ENCODE data around the gene ACTR8. TPM values are rescaled to one million over a fixed set of nuclear protein-coding genes. Genes with fewer than 3 reads are reported as not detected.

ACTR8 gene
- total RNA-seq, 2 experiments from 2014 or later, result 34.6 to 36.4 TPM

GRCh38 chr3:53842436-53843194 is 39.3 kb downstream of the ACTR8 start:
- CTCF ChIA-PET, result no interaction called here
- POLR2A ChIA-PET, result no interaction called here

DNA sequence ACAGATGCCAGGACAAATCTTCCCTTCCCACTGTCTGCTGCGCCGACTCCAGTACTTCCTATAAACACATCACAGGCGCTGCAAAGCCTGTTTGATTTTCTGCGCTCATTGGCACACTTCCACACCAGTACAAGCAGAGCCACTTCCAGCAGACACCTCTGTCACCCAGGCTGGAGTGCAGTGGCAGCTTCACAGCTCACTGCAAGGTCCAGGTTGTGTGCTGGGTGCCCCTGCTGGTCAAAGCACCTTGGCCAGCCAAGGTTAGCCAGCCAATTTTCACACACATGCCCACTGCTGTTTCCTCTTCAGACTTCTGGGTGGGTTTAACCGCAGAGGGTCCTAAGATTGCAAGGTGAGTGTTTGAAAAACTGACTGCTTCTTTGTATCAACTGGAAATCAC is 40.7 kb downstream of the ACTR8 start:
- ChIA-PET CTCF (no interaction called here), POLR2A (no interaction called here)

DNA sequence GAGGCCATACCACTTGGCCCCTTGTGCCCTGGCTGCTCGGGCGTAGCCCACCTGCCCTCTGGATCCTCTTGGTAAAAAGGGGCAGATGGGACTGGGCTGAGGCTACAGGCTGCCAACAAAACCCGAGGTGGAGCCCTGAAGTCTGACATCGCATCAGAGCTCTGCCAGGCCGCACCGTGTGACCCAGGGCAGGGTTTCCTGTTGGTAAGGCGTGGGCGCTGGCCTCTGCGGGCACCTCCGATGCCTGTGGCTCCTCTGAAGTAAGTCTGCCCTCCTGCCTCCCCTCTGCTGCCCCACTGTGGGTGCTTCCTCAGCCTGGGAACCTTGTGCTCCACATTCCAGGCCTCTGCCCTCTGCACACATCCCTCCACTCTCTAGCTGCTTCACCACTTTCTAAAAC is 44.6 kb downstream of the ACTR8 start:
- POLR2A ChIA-PET, result no interaction called here
- CTCF ChIA-PET, result no interaction called here

DNA sequence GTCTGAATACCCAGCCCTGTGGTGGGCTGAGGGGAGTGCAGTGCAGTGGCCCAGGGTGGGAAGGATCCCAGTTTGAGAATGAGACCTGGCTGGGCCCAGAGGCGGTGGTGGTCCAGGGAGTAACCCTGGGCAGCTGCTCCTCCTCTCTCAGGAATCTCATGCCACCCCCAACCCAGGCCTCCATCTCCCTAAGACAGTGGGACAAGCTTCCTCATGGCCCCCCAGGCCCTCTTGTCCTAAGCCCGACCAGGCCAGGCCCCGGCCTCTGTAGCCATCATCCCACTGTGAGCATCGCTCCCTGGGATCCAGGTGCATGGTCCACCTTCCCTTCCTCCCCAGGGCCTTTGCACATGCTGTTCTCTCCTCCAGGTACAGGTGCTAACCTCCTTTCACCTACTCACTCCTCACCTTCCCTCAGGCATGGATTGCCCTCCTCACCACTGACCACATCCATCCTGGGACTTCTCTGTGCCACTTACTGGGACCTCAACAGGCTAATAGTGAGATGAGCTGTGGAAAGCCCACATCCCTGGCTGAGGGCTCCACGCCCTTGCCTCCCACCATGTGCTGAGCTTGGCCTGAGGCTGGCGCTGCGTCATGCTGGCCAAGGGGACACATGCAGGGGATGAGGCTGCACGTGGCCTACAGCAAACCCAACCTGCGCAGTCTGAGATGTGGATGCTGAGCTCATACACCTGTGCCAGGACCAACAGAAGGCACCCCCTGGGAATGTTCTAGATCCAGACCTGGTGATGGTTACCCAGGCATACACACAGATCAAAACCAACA is 45.7 kb downstream of the ACTR8 start:
- ChIA-PET POLR2A (no interaction called here), CTCF (interaction anchor here (0.6 kb wide), 1 partner anchor 152 kb away, joined by 3 read pairs; no protein-coding TSS in a partner anchor)

- POLR2A ChIA-PET, result no interaction called here
- CTCF ChIA-PET, result no interaction called here
These were observed 46.7 kb downstream of the ACTR8 start for GRCh38 chr3:53835257-53835656.

- ChIA-PET CTCF (no interaction called here), POLR2A (no interaction called here)
These were observed 47.4 kb downstream of the ACTR8 start for GRCh38 chr3:53834429-53835095.

DNA sequence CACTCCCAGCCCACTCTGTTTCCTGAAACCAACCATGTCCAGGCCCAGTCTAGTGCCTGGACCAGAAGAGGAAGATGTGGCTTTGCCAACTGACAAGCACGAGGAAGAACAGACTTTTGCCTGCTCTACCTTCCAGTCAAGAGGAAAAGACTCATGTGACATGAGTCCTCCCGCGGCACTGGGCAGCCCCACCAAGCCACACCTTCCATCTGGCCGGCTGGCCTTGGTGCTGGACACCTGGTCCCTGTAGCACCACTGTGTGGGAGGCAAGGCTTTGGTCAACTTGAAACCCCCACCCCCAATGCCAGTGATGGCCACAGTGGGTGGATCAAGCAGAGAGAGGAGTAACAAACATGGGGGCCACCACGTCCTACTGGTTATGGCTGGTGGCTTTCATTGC is 48.3 kb downstream of the ACTR8 start:
- ChIA-PET CTCF (no interaction called here), POLR2A (no interaction called here)

DNA sequence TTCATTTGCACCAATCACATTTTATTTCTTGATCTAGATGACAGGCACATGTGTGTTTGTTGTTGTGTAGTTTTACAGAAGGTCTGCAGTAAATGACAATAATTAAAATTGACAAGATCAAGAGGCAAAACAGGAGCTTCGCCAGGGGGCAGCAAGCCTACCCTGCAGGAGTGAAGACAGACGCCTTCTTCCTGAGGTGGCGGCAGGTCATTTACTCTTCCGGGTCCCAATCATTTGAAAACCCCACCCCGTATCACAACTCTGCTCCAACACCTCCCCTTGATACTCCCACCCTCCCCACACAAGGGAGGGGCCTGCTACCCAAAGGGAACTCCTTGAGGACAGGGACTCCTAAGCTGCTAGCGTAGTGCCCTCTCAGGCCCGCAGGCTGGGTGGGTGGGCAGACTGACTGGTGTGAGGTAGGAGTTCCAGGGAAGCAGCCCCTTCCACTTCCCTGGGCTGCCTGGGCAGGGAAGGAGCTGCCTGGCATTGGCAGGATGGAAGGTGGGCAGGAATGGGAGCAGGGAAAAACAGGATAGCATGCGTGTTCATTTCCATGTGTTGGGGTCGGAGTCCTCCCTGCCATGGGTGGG is 48.8 kb downstream of the ACTR8 start:
- ChIA-PET POLR2A (no interaction called here), CTCF (no interaction called here)

- POLR2A ChIA-PET, result no interaction called here
These were observed 51.0 kb downstream of the ACTR8 start for GRCh38 chr3:53830944-53831343.

DNA sequence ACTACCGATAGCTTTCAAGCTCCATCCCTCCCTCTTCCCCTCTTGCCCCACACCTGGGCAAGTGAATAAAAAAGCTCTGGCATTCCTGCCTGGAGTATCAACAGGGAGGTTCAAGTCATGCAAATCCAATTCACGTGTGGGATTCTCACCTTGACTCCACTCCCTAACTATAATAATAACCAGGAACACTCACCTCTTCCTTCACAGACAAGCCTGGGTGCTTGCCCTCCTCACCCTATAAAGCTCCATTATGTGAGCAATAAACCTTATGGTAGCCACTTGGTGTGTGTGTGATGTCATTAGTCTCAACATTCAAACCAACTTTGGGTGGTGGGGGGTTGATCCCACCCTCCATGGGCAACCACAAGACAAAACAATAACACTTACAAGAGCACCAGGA is 52.3 kb downstream of the ACTR8 start:
- ChIA-PET POLR2A (no interaction called here), CTCF (no interaction called here)

More at GRCh38 chr3:53830944-53831343, 51.0 kb downstream of the ACTR8 start:
- CTCF ChIA-PET, result no interaction called here

- ChIA-PET POLR2A (no interaction called here), CTCF (no interaction called here)
These were observed 53.4 kb downstream of the ACTR8 start for GRCh38 chr3:53828581-53828980.

- ChIA-PET POLR2A (no interaction called here), CTCF (no interaction called here)
These were observed 55.9 kb downstream of the ACTR8 start for GRCh38 chr3:53826048-53826447.

DNA sequence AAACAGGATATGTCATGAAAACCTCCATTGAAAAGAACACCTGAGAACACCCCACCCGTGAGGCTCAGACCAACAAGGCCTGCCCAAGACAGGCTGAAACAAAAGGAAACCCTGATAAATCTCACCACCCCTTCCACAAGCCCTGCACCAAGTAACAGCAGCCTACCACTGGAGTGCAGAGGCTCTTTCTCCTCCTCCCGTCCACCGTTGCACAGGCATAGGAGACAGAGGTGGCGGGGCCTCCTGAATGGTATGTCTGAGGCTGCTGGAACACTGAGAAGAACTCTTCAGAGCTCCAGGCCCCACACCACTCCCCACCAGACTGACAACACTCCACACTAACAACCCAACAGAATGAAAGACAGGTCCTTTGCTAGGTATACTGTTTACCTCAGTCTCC is 57.2 kb downstream of the ACTR8 start:
- POLR2A ChIA-PET, result no interaction called here
- CTCF ChIA-PET, result no interaction called here

DNA sequence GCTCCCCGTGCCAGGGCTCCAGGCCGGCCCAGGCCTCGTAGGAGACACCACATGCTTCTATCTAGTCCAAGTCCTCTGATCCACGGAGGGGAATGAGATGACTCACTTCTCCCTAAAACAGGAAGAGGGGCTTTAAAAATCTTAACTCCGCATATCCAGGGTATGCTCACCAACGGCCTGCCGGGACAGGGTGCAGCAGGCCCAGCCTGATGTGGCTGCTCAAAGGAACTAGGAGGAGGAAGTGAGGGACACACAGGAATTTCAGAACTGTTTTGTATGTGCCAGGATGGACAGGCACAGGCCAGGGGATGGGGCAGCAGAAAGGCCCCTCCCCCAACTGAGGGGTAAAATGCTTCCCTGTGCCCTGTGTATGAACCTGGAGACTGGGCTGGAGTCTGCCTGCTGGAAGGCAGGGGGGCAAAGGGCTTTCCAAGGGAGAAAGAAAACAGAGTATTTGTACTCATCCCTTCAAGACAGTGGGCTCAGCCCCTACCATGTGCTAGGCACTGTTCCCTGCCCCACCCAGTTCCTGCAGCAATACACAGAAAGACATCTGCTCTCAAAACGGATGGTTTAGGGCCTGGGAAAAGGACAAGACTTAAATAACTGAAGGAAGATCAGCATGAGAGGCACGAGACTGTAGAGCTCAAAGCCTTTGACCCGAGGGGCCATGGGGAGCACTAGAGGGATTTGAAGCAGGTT is 57.8 kb downstream of the ACTR8 start:
- POLR2A ChIA-PET, result no interaction called here
- CTCF ChIA-PET, result no interaction called here

DNA sequence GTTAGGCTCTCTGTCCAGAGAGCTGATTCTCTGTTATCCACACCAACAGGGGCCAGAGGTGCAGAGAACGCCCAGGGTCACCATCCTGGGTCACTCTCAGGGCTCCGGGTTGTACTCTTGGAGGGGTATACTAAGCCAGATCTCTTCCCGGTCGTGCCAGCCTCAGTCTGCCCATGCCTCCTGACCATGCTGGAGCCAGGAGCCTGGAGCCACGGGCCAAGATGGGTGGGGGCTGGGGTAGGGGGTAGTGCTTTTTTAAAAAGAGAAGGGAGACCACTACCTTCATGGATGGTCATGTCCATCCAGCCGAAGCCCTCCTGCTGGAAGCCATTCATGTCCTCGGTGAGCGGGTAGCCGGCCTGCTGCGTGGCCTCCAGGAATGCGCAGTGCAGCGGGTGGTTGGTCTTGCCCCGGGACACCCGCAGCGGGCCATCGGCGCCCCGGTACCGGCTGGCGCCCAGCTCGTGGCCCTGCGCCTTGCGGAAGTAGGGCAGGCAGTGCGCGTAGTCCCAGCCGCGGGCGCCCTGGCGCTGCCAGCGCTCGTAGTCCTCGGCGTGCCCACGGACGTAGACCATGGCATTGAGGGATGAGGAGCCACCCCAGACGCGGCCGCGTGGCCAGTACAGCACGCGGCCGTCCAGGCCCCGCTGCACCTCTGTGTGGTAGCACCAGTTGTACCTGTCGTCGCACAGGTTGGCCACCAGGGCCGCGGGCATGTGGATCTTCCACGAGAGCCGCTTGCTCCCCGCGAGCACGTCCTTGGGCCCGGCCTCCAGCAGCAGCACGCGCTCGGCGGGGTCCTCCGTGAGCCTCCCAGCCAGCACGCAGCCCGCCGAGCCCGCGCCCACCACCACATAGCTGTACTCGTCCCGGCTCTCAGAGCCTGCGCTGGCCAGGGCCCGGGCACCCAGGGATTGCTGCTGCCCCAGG is 58.7 kb downstream of the ACTR8 start:
- POLR2A ChIA-PET, result no interaction called here
- CTCF ChIA-PET, result no interaction called here

- ChIA-PET CTCF (no interaction called here), POLR2A (no interaction called here)
These were observed 59.6 kb downstream of the ACTR8 start for GRCh38 chr3:53822331-53822741.

DNA sequence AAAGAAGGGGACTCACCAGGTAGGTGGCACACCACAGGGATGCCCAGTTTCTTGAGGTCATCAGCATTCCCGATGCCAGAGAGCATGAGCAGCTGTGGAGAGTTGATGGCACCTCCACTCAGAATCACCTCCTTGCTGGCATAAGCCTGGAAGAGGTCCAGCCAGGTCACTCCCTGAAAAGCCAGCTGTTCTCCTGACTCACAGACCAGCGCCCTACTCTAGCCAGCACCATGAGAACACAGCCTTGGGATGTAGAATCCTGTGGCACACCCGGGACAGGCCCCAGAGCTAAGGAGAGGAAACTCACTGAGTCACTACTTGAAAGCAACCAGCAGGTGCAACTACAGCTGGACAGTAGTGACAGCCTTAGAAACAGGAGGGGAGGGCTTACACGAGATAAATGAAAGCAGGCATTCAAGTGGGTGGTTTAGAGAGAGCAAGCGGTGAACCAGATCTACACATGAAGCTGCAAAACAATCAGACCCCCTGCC is 60.3 kb downstream of the ACTR8 start:
- POLR2A ChIA-PET, result no interaction called here
- CTCF ChIA-PET, result no interaction called here

DNA sequence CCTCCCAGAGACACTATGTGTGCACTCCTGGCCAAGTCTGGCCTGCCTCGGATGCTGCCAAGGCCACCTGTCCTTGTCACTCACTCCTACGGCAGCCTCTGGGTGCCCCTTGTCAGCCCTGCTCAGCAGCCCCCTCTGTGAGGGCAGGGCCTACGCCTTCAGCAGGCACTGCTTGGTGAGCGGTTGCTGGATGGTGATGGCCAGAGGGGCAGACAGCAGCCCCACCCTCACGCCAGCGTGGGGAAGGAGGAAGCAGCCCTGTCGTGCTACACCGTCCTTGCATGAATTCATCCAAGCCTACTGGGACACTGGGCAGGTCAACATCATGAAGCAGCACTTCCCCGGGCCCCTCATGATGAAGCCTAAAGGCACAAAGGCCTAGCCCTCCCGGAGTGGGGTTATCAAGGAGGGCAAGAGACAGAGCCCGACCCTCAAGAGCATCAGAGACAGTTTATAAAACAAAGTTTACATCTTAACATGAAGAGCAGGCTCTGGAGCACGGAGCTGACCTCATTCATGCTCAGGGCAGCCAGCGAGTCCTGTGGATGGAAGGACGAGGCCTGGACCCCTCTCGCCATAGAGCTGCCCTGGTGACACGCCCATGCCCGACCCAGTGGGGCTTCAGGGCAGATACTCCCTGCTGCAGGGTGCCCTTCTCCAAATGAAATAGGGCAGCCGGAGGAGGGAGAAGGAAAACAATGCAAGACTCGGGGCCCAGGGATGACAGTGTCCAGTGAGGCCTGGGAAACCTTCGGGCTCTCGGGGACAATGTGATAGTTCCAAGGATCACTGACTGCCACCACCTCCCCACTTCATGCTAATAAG is 61.0 kb downstream of the ACTR8 start:
- CTCF ChIA-PET, result no interaction called here

More for the DNA sequence above, 61.0 kb downstream of the ACTR8 start:
- POLR2A ChIA-PET, result no interaction called here
